NCI-H226 (cell line): ENCODE results near the gene PPP1R15A.
A peak's percentile ranks its signal among the peaks of the same experiment; 100 is the strongest.
"Not testable (repeated sequence)": the region's sequence is repeated elsewhere in the genome, so short reads cannot be mapped to it uniquely, and the experiment has no call there.

ENCODE experiments used
- DNase-seq: peaks from one replicate; pipeline ENCODE4 v3.0.0-alpha.2; 2015

Gene PPP1R15A

GRCh38 chr19:48859711-48860572 lies 12.3 kb upstream of the PPP1R15A start:
- DNase-seq = no peak

GRCh38 chr19:48861313-48861712 lies 10.9 kb upstream of the PPP1R15A start:
- no peak for DNase-seq

GRCh38 chr19:48862827-48863226 lies 9.4 kb upstream of the PPP1R15A start:
- no peak for DNase-seq

- no peak for DNase-seq
Measured at GRCh38 chr19:48866692-48867091, 5.5 kb upstream of the PPP1R15A start.

GRCh38 chr19:48867123-48867745 lies 5.0 kb upstream of the PPP1R15A start:
- DNase-seq = no peak

GRCh38 chr19:48867746-48868113 lies 4.5 kb upstream of the PPP1R15A start:
- no peak for DNase-seq

GRCh38 chr19:48868114-48868886 lies 3.9 kb upstream of the PPP1R15A start, which contains the start of gene PLEKHA4:
PLEKHA4 (minus strand) TSS chr19:48868617; CDS start chr19:48867620, 997 bp downstream.
- DNase-seq = no peak

GRCh38 chr19:48870048-48870447 lies 2.2 kb upstream of the PPP1R15A start:
- DNase-seq = no peak

- DNase-seq = not testable (repeated sequence)
Measured at GRCh38 chr19:48871471-48872181, 595 bp upstream of the PPP1R15A start.

GRCh38 chr19:48872884-48873475 lies 759 bp downstream of the PPP1R15A start:
- peak; percentile 92 for DNase-seq

- DNase-seq = peak; percentile 76
Measured at GRCh38 chr19:48873476-48874302, 1.5 kb downstream of the PPP1R15A start.

- DNase-seq = peak; percentile 68
Measured at GRCh38 chr19:48874303-48875135, 2.3 kb downstream of the PPP1R15A start.

GRCh38 chr19:48876043-48876981 lies 4.1 kb downstream of the PPP1R15A start:
- peak; percentile 38 for DNase-seq

GRCh38 chr19:48877855-48878195 lies 5.6 kb downstream of the PPP1R15A start:
- DNase-seq = no peak

- DNase-seq = peak; percentile 88
Measured at GRCh38 chr19:48878196-48879024, 6.2 kb downstream of the PPP1R15A start.

GRCh38 chr19:48879025-48879637 lies 6.9 kb downstream of the PPP1R15A start:
- DNase-seq = no peak

- DNase-seq = not testable (repeated sequence)
Measured at GRCh38 chr19:48879696-48880095, 7.5 kb downstream of the PPP1R15A start.
